ENCODE measurements around the gene TMPRSS13.

GRCh38 chr11:117900121-117900648, 29.0 kb downstream of the TMPRSS13 start:
- TF ChIP-seq CREBL2 (CRISPR knock-in tag; IDR thresholded peaks at IDR 0.05; ENCODE audit: borderline replicate concordance) (no peak), ATF6 (CRISPR knock-in tag; conservative IDR thresholded peaks at IDR 0.05) (no peak), KDM2A (CRISPR knock-in tag; IDR thresholded peaks at IDR 0.05; ENCODE audit: borderline replicate concordance, low read depth) (no peak), ZIK1 (CRISPR knock-in tag; IDR thresholded peaks at IDR 0.05; ENCODE audit: borderline replicate concordance, low read depth) (no peak), ZNF709 (CRISPR knock-in tag; IDR thresholded peaks at IDR 0.05) (no peak), MYC (CRISPR knock-in tag; IDR thresholded peaks at IDR 0.05; ENCODE audit: borderline replicate concordance) (no peak)

All from HepG2 (cell line).